Vagina (tissue), 2 donors: ENCODE data around the gene SLC7A8. TPM values are rescaled to one million over a fixed set of nuclear protein-coding genes. Genes with fewer than 3 reads are reported as not detected.

ENCODE experiments used
- DNase-seq, 2 donors: peaks; one replicate each; pipeline ENCODE4 v3.0.0-alpha.2; 2017; ENCODE audit errors: extremely low spot score in 2 of 2
- H3K27ac ChIP-seq: fragments of 200-600 bp; sonication (generic); one replicate; pipeline ENCODE4 v1.5.1; 2019
- H3K27me3 ChIP-seq: fragments of 200-600 bp; sonication (generic); one replicate; pipeline ENCODE4 v1.5.1; 2019
- H3K36me3 ChIP-seq, 2 donors: fragments of 200-600 bp; sonication (generic); one replicate each; pipeline ENCODE4 v1.5.1; 2017 to 2019
- H3K4me1 ChIP-seq: fragments of 200-600 bp; sonication (generic); one replicate; pipeline ENCODE4 v1.5.1; 2019
- H3K4me3 ChIP-seq, 2 donors: fragments of 200-600 bp; sonication (generic); 1 replicate in 1 of 2; 2 replicates in 1 of 2; pipeline ENCODE4 v1.5.1; 2016 to 2019
- H3K9me3 ChIP-seq: fragments of 200-600 bp; sonication (generic); one replicate; pipeline ENCODE4 v1.5.1; 2019
- CTCF ChIP-seq, 3 experiments: fragments of 450-650 bp in 2 of 3; fragments of 200-600 bp in 1 of 3; sonication (generic) in 1 of 3; IDR thresholded peaks; one replicate each; pipeline ENCODE4 v1.5.1; 2017 to 2019; ENCODE audit warnings: antibody characterized with exemption in 3 of 3, mild to moderate bottlenecking in 2 of 3, moderate library complexity in 2 of 3
- POLR2A ChIP-seq, 2 donors: fragments of 450-650 bp; IDR thresholded peaks; one replicate each; pipeline ENCODE4 v1.6.1; 2017; ENCODE audit warnings: antibody characterized with exemption in 2 of 2, mild to moderate bottlenecking in 2 of 2, moderate library complexity in 2 of 2
- POLR2AphosphoS5 ChIP-seq, 2 donors: sonication (generic); formaldehyde crosslinking; IDR thresholded peaks; one replicate each; pipeline ENCODE4 v1.9.0; 2017; ENCODE audit warnings: antibody characterized with exemption in 2 of 2, mild to moderate bottlenecking in 2 of 2, low read depth in 1 of 2; ENCODE audit not compliant: insufficient read depth in 1 of 2
- intact Hi-C: fragments of 100-400 bp; cut with DNase I; formaldehyde crosslinking; loops from one replicate; pipeline ENCODE4 v1.15.1; 2023
- total RNA-seq: library from RNA; depleted of rRNA; stranded (reverse); fragments of >200 nt; gene quantifications from one replicate; pipeline ENCODE4 v1.2.3, GENCODE V29; 2016

Gene SLC7A8
- total RNA-seq, 1 donor from 2014 or later, result 68.5 TPM

- intact Hi-C loops, result no loop called here
- no peaks in the 10 kb centered on the region for H3K27me3 ChIP-seq
- H3K9me3 ChIP-seq, result no peaks in the 10 kb centered on the region
- H3K4me1 ChIP-seq, result no peaks in the 10 kb centered on the region
- no peak overlapping the region for H3K4me3 ChIP-seq
- no peak for DNase-seq
- TF ChIP-seq POLR2A (IDR thresholded peaks at IDR 0.05), result no peak
- no peak for TF ChIP-seq CTCF (IDR thresholded peaks at IDR 0.05)
- no peak for TF ChIP-seq POLR2AphosphoS5 (IDR thresholded peaks at IDR 0.05; ENCODE audit: insufficient read depth in 1 of 2, low read depth in 1 of 2)
- H3K36me3 ChIP-seq, result no peaks in the 10 kb centered on the region
- no peak overlapping the region for H3K27ac ChIP-seq
These were observed 10.0 kb upstream of the SLC7A8 start for GRCh38 chr14:23193432-23193831.

- no peak overlapping the region for H3K4me3 ChIP-seq
- intact Hi-C loops, result loop anchor here (2.0 kb wide), 1 partner anchor 67 kb away; no protein-coding TSS in a partner anchor
- no peak overlapping the region for H3K27ac ChIP-seq
- no peaks in the 10 kb centered on the region for H3K27me3 ChIP-seq
- TF ChIP-seq POLR2A (IDR thresholded peaks at IDR 0.05) (no peak), CTCF (IDR thresholded peaks at IDR 0.05) (no peak), POLR2AphosphoS5 (IDR thresholded peaks at IDR 0.05; ENCODE audit: insufficient read depth in 1 of 2, low read depth in 1 of 2) (no peak)
- H3K4me1 ChIP-seq, result peaks cover 6% of the 10 kb centered on the region
- no peak for DNase-seq
- H3K36me3 ChIP-seq, result no peaks in the 10 kb centered on the region
- no peaks in the 10 kb centered on the region for H3K9me3 ChIP-seq
These were observed 4.5 kb upstream of the SLC7A8 start for GRCh38 chr14:23187925-23188324.

GRCh38 chr14:23186913-23187654 is 3.6 kb upstream of the SLC7A8 start:
- Histone ChIP-seq H3K4me1 (peaks cover 10% of the 10 kb centered on the region), H3K27ac (no peak overlapping the region), H3K4me3 (no peak overlapping the region), H3K36me3 (no peaks in the 10 kb centered on the region), H3K27me3 (no peaks in the 10 kb centered on the region), H3K9me3 (no peaks in the 10 kb centered on the region)
- no peak for DNase-seq
- TF ChIP-seq POLR2AphosphoS5 (IDR thresholded peaks at IDR 0.05; ENCODE audit: insufficient read depth in 1 of 2, low read depth in 1 of 2), result peak in 1 of 2 donors; percentile 13
- peak; percentile 71 to 93 (median 79) for TF ChIP-seq CTCF (IDR thresholded peaks at IDR 0.05)
- TF ChIP-seq POLR2A (IDR thresholded peaks at IDR 0.05), result no peak
- intact Hi-C loops, result loop anchor here (2.0 kb wide), 1 partner anchor 66 kb away; no protein-coding TSS in a partner anchor

- intact Hi-C loops, result no loop called here
These were observed 1.6 kb upstream of the SLC7A8 start for GRCh38 chr14:23185063-23185462.

More at GRCh38 chr14:23185063-23185462, 1.6 kb upstream of the SLC7A8 start:
- TF ChIP-seq CTCF (IDR thresholded peaks at IDR 0.05) (no peak), POLR2A (IDR thresholded peaks at IDR 0.05) (no peak), POLR2AphosphoS5 (IDR thresholded peaks at IDR 0.05; ENCODE audit: insufficient read depth in 1 of 2, low read depth in 1 of 2) (no peak)
- DNase-seq, result no peak
- Histone ChIP-seq H3K27ac (no peak overlapping the region), H3K9me3 (no peaks in the 10 kb centered on the region), H3K4me1 (peaks cover 22% of the 10 kb centered on the region), H3K27me3 (no peaks in the 10 kb centered on the region), H3K4me3 (no peak overlapping the region), H3K36me3 (no peaks in the 10 kb centered on the region)
